AG04450 (cell line): ENCODE results near the gene ITIH4. TPM values are rescaled to one million over a fixed set of nuclear protein-coding genes. Genes with fewer than 3 reads are reported as not detected.

Source experiments
- CTCF ChIA-PET: fragments of 300-600, 350-600 bp; formaldehyde crosslinking; extraction: SDS; loops from one replicate; lab custom pipeline; 2022; ENCODE audit warnings: antibody characterized with exemption, inconsistent platforms; lab: Charles Lee
- POLR2A ChIA-PET: fragments of 350-600 bp; formaldehyde crosslinking; extraction: SDS; loops from one replicate; lab custom pipeline; 2021; ENCODE audit warnings: antibody characterized with exemption, inconsistent platforms; lab: Yijun Ruan, JAX
- DNase-seq: peaks from one replicate; pipeline ENCODE4 v3.0.0-alpha.2; 2011; ENCODE audit warnings: low read depth, low spot score
- H3K27ac ChIP-seq: one replicate; pipeline ENCODE4 v1.5.1; 2012; ENCODE audit warnings: low read depth, low read length, control low read depth
- H3K27me3 ChIP-seq: one replicate; pipeline ENCODE4 v1.6.0; 2012; ENCODE audit warnings: low read length; ENCODE audit not compliant: control insufficient read depth, insufficient read depth
- H3K4me3 ChIP-seq: 2 replicates; pipeline ENCODE4 v1.5.1; 2011; ENCODE audit warnings: mild to moderate bottlenecking, low read depth, low read length, control low read depth
- H3K9me3 ChIP-seq: 2 replicates; pipeline ENCODE4 v1.5.1; 2012; ENCODE audit warnings: low read length; ENCODE audit not compliant: control insufficient read depth, insufficient read depth
- polyA plus RNA-seq: library from polyadenylated mRNA; depleted of rRNA; stranded (reverse); fragments of >200 nt; gene quantifications from 2 replicates; pipeline ENCODE4 v1.2.3, GENCODE V29; 2011
- TF ChIP-seq, protein P1 (sequence below): IDR thresholded peaks from 2 replicates; pipeline ENCODE4 v1.5.1; 2011; ENCODE audit warnings: low read depth, low read length, control low read depth, inconsistent platforms

The ITIH4 gene
- polyA plus RNA-seq, 1 experiment = 0.64 TPM

DNA sequence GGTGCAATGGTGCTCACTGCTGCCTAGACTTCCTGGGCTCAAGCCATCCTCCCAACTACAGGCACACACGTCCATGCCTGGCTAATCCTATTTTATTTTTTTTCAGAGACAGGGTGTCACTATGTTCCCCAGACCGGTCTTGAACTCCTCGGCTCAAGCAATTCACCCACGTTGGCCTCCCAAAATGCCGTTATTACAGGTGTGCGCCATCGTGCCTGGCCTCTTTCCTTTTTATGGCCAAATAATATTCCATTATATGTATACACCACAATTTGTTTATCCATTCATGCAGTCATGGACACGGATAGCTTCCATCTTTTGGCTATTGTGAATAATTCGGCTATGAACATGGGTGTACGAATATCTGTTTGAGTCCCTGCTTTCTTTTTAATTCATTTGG is 58.8 kb downstream of the ITIH4 start:
- no peak for DNase-seq
- TF ChIP-seq, protein P1, sequence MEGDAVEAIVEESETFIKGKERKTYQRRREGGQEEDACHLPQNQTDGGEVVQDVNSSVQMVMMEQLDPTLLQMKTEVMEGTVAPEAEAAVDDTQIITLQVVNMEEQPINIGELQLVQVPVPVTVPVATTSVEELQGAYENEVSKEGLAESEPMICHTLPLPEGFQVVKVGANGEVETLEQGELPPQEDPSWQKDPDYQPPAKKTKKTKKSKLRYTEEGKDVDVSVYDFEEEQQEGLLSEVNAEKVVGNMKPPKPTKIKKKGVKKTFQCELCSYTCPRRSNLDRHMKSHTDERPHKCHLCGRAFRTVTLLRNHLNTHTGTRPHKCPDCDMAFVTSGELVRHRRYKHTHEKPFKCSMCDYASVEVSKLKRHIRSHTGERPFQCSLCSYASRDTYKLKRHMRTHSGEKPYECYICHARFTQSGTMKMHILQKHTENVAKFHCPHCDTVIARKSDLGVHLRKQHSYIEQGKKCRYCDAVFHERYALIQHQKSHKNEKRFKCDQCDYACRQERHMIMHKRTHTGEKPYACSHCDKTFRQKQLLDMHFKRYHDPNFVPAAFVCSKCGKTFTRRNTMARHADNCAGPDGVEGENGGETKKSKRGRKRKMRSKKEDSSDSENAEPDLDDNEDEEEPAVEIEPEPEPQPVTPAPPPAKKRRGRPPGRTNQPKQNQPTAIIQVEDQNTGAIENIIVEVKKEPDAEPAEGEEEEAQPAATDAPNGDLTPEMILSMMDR = no peak
- peaks cover 6% of the 10 kb centered on the region for H3K27me3 ChIP-seq
- H3K4me3 ChIP-seq = no peak overlapping the region
- POLR2A ChIA-PET = no interaction called here
- H3K27ac ChIP-seq = no peak overlapping the region
- CTCF ChIA-PET = interaction anchor here (0.7 to 1.4 kb wide), 5 partner anchors 49 to 301 kb away, joined by 3 to 7 read pairs (median 3); no protein-coding TSS in a partner anchor
- no peaks in the 10 kb centered on the region for H3K9me3 ChIP-seq

DNA sequence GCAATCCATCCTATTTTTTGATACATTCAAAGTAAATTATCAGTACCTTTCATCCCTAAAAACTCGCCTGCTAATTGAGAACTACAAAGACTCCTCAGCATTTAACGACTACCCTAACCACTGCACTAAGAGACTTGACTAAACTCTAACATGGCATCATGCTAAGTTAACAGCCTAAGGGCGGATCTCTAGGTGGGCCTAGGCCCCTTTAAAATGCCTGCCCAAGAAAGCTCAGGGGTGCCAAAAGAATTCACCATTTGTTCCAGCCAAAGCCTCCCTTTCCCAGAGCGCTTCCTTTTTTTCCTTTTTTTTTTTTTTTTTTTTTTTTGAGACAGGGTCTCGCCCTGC is 59.2 kb downstream of the ITIH4 start:
- ChIA-PET POLR2A (no interaction called here), CTCF (interaction anchor here (0.7 to 1.4 kb wide), 4 partner anchors 50 to 301 kb away, joined by 3 to 7 read pairs (median 3); no protein-coding TSS in a partner anchor)
- Histone ChIP-seq H3K9me3 (no peaks in the 10 kb centered on the region), H3K27me3 (peaks cover 6% of the 10 kb centered on the region), H3K4me3 (peak overlapping the region; percentile 90), H3K27ac (no peak overlapping the region)
- DNase-seq = no peak
- TF ChIP-seq, protein P1 = no peak

DNA sequence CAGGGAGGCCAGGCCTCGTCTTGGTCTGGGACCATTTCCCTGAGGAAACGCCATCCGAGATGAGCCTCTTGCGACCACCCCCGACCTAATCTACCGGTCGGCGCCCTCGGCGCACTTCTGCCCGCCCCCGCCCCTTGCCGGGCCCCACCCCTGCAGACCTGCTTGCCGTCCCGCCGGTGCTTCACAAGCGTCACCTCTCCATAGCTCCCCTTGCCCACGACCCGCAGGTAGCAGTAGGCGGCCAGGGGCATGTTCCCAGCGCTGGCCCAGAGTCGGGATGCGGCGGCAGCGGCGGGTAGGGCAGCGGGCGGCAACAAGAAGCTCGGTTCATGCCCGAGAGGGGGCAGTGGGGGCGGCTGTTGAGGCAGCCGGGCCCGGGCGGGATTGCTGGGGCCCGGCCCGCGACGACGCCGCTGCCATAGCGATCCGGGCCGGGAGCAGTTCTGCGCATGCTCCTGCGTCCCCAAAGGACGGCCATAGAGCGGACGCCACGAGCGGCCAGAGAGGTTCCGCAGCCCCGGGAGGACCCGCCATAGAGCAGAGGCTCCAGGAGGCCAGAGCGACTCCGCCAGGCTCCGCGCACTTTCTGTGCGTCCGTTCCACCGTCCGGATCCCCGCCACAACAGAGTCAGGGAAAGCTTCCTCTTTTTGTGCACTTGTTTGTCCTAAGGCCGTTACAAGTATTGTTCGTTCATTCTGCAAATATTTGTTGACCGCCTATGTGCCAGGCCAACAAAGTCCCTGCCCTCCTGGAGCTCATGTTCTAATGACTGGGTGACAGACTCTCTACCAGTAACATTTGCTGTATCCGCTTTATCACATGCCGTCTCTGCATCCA is 59.8 kb downstream of the ITIH4 start, which contains the start of gene NEK4:
TSS of gene NEK4 (minus strand) at position 445 of the 838 bp plus-strand sequence. CDS start at position 251, 194 bp downstream.
- peak; percentile 57 for DNase-seq
- H3K27me3 ChIP-seq = peaks cover 2% of the 10 kb centered on the region
- H3K4me3 ChIP-seq = peak within 1 kb of the TSS; percentile 90
- POLR2A ChIA-PET = interaction anchor here (0.7 to 1.1 kb wide), 2 partner anchors 28 to 65 kb away, joined by 3 to 4 read pairs; partner anchors contain the start of genes GLT8D1 and SPCS1
- TF ChIP-seq, protein P1 = no peak
- CTCF ChIA-PET = interaction anchor here (0.6 to 1.4 kb wide), 6 partner anchors 50 to 302 kb away, joined by 3 to 7 read pairs (median 3); no protein-coding TSS in a partner anchor
- H3K27ac ChIP-seq = no peak within 1 kb of the TSS
- no peaks in the 10 kb centered on the region for H3K9me3 ChIP-seq

DNA sequence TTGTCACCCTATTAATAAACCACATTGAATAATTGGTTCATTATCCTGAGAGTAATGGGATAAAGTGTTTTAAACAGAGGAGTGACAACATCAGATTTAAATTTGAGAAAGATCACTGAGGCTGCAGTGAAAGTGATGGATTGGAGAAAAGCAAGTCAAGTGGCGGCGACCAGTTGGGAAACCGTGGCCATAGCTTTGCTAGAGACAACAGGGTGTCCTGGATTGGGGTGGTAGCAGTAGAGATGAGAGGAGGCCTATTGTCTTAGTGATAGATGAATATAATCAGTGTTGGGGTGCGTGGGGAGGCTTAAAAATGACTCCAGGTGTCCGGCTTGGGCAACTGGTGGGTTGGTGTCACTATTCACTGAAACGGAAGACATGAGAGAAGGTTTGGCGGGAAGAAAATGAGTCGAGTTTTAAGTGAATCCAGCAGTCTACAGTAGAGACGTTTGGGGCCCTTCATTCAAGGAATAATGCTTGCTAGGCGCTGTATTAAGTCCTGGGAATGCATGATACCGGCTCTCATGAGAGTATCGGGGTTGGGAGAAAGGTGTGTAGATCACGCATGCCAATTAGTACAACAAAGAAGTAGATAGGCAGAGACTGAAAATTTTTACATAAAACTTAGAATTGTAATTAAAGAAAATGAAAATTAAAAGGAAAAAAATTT is 60.6 kb downstream of the ITIH4 start:
- Histone ChIP-seq H3K27me3 (no peaks in the 10 kb centered on the region), H3K4me3 (peak overlapping the region; percentile 90), H3K27ac (no peak overlapping the region), H3K9me3 (no peaks in the 10 kb centered on the region)
- DNase-seq = no peak
- ChIA-PET POLR2A (interaction anchor here (1.1 kb wide), 1 partner anchor 29 kb away, joined by 4 read pairs; no protein-coding TSS in a partner anchor), CTCF (no interaction called here)
- TF ChIP-seq, protein P1 = no peak
